HG03575 (cell line): ENCODE measurements around the gene GIT2.
"Not testable (repeated sequence)": the region's sequence is repeated elsewhere in the genome, so short reads cannot be mapped to it uniquely, and the experiment has no call there.

ENCODE experiments used
- ATAC-seq: cut with Tn5 transposase; IDR thresholded peaks from one replicate; pipeline ENCODE4 v1.9.1; 2021; ENCODE audit not compliant: unreplicated experiment, insufficient number of reproducible peaks, low FRiP score; ENCODE audit errors: extremely low read depth

GIT2 gene

GRCh38 chr12:109995686-109996482 is at the start of gene GIT2:
Gene GIT2, minus strand, starts transcription at chr12:109996368. Its CDS starts 144 bp downstream, at chr12:109996224.
- ATAC-seq = no peak

- no peak for ATAC-seq
Observed at GRCh38 chr12:110042264-110042663, 46.1 kb upstream of the GIT2 start.

GRCh38 chr12:110039085-110039807 is 43.1 kb upstream of the GIT2 start:
- ATAC-seq = no peak

GRCh38 chr12:110038741-110039084 is 42.5 kb upstream of the GIT2 start:
- no peak for ATAC-seq

- no peak for ATAC-seq
Observed at GRCh38 chr12:110037315-110037714, 41.1 kb upstream of the GIT2 start.

GRCh38 chr12:110035534-110036104 is 39.5 kb upstream of the GIT2 start:
- no peak for ATAC-seq

GRCh38 chr12:110033888-110034287 is 37.7 kb upstream of the GIT2 start:
- ATAC-seq = no peak

- no peak for ATAC-seq
Observed at GRCh38 chr12:110029290-110029815, 33.2 kb upstream of the GIT2 start.

- no peak for ATAC-seq
Observed at GRCh38 chr12:110028323-110028722, 32.2 kb upstream of the GIT2 start.

GRCh38 chr12:110024051-110024450 is 27.9 kb upstream of the GIT2 start:
- ATAC-seq = no peak

- no peak for ATAC-seq
Observed at GRCh38 chr12:110023059-110023980, 27.2 kb upstream of the GIT2 start.

- ATAC-seq = no peak
Observed at GRCh38 chr12:110020956-110021355, 24.8 kb upstream of the GIT2 start.

- no peak for ATAC-seq
Observed at GRCh38 chr12:110015132-110015531, 19.0 kb upstream of the GIT2 start.

GRCh38 chr12:110012659-110013058 is 16.5 kb upstream of the GIT2 start:
- no peak for ATAC-seq

GRCh38 chr12:110012137-110012536 is 16.0 kb upstream of the GIT2 start:
- no peak for ATAC-seq

- ATAC-seq = no peak
Observed at GRCh38 chr12:110010853-110011723, 14.9 kb upstream of the GIT2 start.

GRCh38 chr12:110008681-110009398 is 12.7 kb upstream of the GIT2 start:
- ATAC-seq = not testable (repeated sequence)
